Lower lobe of right lung (tissue), 2 donors: Measurements from ENCODE around the gene AUNIP. TPM values are rescaled to one million over a fixed set of nuclear protein-coding genes. Genes with fewer than 3 reads are reported as not detected.
A peak's percentile ranks its signal among the peaks of the same experiment; 100 is the strongest.

ENCODE experiments used
- ATAC-seq, 2 donors: fragments of 200-7000 bp; cut with Tn5 transposase; one replicate each; pipeline ENCODE4 v1.9.1; 2020 to 2022; ENCODE audit warnings: mild to moderate bottlenecking in 2 of 2, moderate library complexity in 2 of 2
- DNase-seq: peaks from one replicate; pipeline ENCODE4 v3.0.0-alpha.2; 2020
- H3K27ac ChIP-seq: fragments of 200-600 bp; one replicate; pipeline ENCODE4 v1.8.0; 2022
- H3K27me3 ChIP-seq: fragments of 200-600 bp; one replicate; pipeline ENCODE4 v1.8.0; 2022; ENCODE audit warnings: low read depth
- H3K36me3 ChIP-seq: fragments of 200-600 bp; one replicate; pipeline ENCODE4 v1.8.0; 2022; ENCODE audit warnings: mild to moderate bottlenecking
- H3K4me1 ChIP-seq: fragments of 200-600 bp; one replicate; pipeline ENCODE4 v1.8.0; 2022
- H3K4me3 ChIP-seq: fragments of 200-600 bp; one replicate; pipeline ENCODE4 v1.8.0; 2022; ENCODE audit warnings: mild to moderate bottlenecking
- H3K9me3 ChIP-seq: fragments of 200-600 bp; one replicate; pipeline ENCODE4 v1.8.0; 2022
- intact Hi-C: fragments of 100-400 bp; cut with DNase I; formaldehyde crosslinking; loops from one replicate; pipeline ENCODE4 v1.11.0; 2022
- total RNA-seq: library from RNA; stranded (reverse); fragmentation: NEBNext Ultra II Directional; extraction: Animal tissue kit (Norgen Biotek cat#: 25700); gene quantifications from one replicate; pipeline ENCODE4 v1.2.1, GENCODE V29; 2021
- TF ChIP-seq, protein P1 (sequence below): fragments of 200-600 bp; IDR thresholded peaks from one replicate; pipeline ENCODE4 v1.8.0; 2022; ENCODE audit warnings: antibody characterized with exemption, mild to moderate bottlenecking
- donor health status: DM: no; HTN: yes; CAD: no; lungs with severe emphysema.

Gene AUNIP
- total RNA-seq, 1 donor from 2014 or later, result not detected

DNA sequence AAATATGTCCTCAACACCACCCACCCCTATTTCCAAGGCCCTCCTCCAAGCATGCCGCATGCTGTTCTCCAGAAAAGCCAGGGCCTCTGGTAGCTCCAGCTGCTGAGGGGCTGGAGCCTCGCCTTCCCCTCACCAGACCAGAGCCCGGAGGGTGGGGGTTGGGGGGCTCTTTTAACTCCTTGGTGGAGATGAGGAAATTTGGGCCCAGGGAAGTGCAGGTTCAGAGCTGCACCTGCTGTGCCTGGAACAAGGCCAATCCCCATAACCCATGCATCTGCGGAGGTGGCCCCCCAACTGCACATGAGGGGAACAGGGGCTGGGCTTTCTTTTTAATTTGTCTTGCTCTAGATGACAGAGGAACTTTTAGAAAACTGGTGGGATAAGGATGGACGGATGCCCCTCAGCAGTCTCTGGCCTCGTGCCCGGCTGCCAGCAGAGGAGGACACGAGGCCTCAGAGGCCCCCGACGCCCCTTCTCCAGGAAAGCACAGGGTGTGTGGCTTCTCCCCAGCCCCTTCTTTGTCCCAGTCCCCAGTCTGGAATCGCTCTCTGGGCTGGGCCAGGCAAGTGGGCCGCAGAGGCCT is 59.8 kb downstream of the AUNIP start:
- peak overlapping the region; percentile 54 for H3K4me3 ChIP-seq
- TF ChIP-seq, protein P1, sequence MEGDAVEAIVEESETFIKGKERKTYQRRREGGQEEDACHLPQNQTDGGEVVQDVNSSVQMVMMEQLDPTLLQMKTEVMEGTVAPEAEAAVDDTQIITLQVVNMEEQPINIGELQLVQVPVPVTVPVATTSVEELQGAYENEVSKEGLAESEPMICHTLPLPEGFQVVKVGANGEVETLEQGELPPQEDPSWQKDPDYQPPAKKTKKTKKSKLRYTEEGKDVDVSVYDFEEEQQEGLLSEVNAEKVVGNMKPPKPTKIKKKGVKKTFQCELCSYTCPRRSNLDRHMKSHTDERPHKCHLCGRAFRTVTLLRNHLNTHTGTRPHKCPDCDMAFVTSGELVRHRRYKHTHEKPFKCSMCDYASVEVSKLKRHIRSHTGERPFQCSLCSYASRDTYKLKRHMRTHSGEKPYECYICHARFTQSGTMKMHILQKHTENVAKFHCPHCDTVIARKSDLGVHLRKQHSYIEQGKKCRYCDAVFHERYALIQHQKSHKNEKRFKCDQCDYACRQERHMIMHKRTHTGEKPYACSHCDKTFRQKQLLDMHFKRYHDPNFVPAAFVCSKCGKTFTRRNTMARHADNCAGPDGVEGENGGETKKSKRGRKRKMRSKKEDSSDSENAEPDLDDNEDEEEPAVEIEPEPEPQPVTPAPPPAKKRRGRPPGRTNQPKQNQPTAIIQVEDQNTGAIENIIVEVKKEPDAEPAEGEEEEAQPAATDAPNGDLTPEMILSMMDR, result no peak
- DNase-seq (no peak), ATAC-seq (no peak)
- intact Hi-C loops, result loop anchor here (10.0 kb wide), 1 partner anchor 185 kb away; the partner anchor contains the start of gene MAN1C1
- no peaks in the 10 kb centered on the region for H3K9me3 ChIP-seq
- H3K27ac ChIP-seq, result peak overlapping the region; percentile 85
- no peaks in the 10 kb centered on the region for H3K36me3 ChIP-seq
- H3K4me1 ChIP-seq, result peaks cover 73% of the 10 kb centered on the region
- no peaks in the 10 kb centered on the region for H3K27me3 ChIP-seq

DNA sequence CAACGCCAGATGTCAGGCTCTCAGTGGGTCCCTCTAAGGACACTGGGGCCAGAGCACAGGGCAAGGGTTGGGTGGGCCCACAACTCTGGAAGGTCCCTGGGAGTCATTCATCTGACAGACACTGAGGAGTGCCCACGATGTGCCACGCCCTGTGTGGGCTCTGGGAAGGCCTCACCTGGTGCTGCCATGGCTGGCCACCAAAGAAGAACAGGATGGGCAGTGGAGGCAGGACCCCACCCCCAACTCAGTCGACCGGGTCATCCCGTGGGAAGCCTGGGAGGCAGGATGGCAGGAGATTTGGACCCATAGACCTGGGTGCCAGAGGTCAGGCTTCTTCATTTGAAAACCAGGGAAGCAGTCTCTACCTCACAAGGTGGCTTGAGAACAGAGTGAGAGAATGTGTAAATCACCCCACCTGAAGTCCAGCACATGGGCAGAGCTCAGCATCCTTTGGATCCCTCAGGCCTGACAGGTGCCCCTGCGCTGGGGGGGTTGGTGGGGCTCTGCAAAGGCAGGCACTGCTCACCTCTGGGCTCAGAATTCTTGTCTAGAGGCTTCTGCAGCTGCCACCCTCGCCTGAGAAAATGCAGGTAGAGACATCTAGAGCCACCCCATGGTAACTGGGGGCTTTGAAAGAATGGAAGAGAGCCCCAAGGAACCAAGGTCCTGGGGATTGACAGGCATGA is 60.4 kb downstream of the AUNIP start:
- DNase-seq, result no peak
- intact Hi-C loops, result loop anchor here (10.0 kb wide), 1 partner anchor 184 kb away; the partner anchor contains the start of gene MAN1C1
- Histone ChIP-seq H3K9me3 (no peaks in the 10 kb centered on the region), H3K27me3 (no peaks in the 10 kb centered on the region), H3K4me3 (no peak overlapping the region), H3K27ac (peak overlapping the region; percentile 85), H3K4me1 (peaks cover 66% of the 10 kb centered on the region), H3K36me3 (no peaks in the 10 kb centered on the region)
- ATAC-seq, result no peak
- TF ChIP-seq, protein P1, result no peak

DNA sequence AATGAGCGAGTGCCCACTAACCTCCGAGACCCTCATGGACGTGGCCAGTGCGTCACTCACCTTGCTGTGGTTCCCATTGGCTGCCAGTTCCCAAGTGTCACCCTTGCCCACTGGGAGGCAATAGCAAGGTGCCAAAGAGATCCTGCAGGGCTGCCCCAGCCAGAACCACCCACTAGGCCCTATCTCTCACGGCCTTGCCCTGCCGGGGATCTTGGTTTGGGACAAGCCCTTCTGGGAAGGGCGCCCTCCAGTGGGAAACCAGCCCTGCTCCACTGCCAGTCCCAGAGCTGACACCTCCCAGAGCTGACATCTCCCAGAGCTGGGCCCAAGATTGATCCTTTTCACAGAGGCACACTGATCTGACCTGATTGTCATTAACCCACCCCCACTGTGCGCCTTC is 61.3 kb downstream of the AUNIP start:
- Histone ChIP-seq H3K4me1 (peaks cover 58% of the 10 kb centered on the region), H3K27ac (no peak overlapping the region), H3K36me3 (no peaks in the 10 kb centered on the region), H3K9me3 (no peaks in the 10 kb centered on the region), H3K4me3 (no peak overlapping the region), H3K27me3 (no peaks in the 10 kb centered on the region)
- TF ChIP-seq, protein P1, result peak; percentile 54
- ATAC-seq (peak in 1 of 2 donors; percentile 19), DNase-seq (no peak)
- intact Hi-C loops, result loop anchor here (10.0 kb wide), 1 partner anchor 183 kb away; the partner anchor contains the start of gene MAN1C1

DNA sequence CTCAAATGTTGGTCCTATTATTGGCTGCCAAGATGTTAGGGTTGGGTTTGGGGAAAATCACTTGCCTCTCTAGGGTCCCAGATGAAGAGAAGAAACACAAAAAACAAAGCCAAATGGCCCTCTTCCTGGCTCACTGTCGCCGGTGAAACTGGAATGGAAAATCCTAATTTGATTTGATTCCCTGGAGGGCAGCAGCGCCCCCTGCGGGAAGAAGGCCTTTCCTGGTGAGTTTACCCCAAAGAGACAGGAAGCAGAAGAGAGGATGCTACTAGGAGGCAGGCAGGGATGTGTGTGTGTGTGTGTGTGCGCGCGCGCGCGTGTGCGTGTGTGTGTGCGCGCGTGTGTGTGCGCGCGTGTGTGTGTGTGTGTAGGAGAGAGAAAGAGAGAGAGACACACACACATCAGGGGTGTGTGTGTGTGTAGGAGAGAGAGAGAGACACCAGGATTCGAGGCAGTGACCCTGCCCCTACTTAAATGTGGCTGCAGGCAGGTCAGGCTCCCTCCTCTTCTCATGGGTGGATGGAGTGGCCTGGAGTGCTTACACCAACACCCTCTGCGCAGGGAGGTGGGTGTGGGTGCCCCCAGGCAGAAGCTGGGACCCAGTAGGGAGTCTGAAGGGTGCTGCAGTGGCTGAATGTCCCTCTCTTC is 62.3 kb downstream of the AUNIP start:
- TF ChIP-seq, protein P1, result peak; percentile 75
- no peaks in the 10 kb centered on the region for H3K27me3 ChIP-seq
- peak overlapping the region; percentile 66 for H3K27ac ChIP-seq
- no peaks in the 10 kb centered on the region for H3K9me3 ChIP-seq
- H3K4me3 ChIP-seq, result peak overlapping the region; percentile 1
- DNase-seq, result peak; percentile 89
- H3K4me1 ChIP-seq, result peaks cover 48% of the 10 kb centered on the region
- intact Hi-C loops, result loop anchor here (10.0 kb wide), 1 partner anchor 182 kb away; the partner anchor contains the start of gene MAN1C1
- H3K36me3 ChIP-seq, result no peaks in the 10 kb centered on the region
- peak; percentile 65 to 70 for ATAC-seq

DNA sequence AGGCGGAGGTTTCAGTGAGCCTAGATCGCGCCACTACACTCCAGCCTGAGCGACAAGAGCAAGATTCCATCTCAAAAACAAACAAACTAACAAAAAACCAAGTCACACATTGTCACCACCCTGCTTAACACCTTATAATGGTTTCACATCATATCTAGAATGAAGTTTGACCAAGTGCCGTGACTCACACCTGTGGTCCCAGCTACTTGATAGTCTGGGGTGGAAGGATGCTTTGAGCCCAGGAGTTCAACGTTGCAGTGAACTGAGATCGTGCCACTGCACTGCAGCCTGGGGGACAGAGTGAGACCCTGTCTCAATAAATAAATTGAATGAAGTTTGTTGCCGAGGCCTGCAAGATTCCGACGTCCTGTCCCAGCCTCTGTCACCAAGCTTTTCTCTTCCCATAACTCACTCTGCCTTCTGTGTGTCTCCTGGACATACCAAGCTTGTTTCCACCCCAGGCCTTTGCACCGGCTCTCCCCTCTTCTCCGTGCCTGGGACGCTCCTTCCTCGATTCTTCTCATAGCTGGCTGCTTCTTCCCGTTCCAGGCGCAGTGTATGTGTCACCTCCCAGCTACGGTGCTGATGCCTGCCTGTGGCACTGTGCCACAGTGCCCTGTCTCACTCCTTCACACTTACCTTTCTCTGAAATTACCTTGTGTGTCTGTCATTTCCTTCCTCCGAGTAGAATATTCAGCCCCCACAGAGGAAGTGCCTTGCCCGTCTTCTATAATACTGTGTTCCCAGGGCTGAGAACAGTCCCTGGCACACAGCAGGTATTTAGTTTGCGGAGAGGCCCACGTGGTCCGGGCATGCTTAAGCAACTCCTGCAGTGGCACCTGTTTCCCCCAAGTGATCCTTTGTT is 63.1 kb downstream of the AUNIP start:
- intact Hi-C loops, result loop anchor here (10.0 kb wide), 1 partner anchor 181 kb away; the partner anchor contains the start of gene MAN1C1
- peak overlapping the region; percentile 66 for H3K27ac ChIP-seq
- H3K27me3 ChIP-seq, result no peaks in the 10 kb centered on the region
- TF ChIP-seq, protein P1, result no peak
- DNase-seq (peak; percentile 75), ATAC-seq (peak; percentile 70 to 79)
- no peaks in the 10 kb centered on the region for H3K36me3 ChIP-seq
- no peaks in the 10 kb centered on the region for H3K9me3 ChIP-seq
- H3K4me1 ChIP-seq, result peaks cover 40% of the 10 kb centered on the region
- peak overlapping the region; percentile 1 for H3K4me3 ChIP-seq
